ENCODE results near the gene DLG2. TPM values are rescaled to one million over a fixed set of nuclear protein-coding genes. Genes with fewer than 3 reads are reported as not detected.

DLG2 gene
- total and polyA plus RNA-seq, 4 donors, result 0.30 to 5.5 (median 0.68) TPM

DNA sequence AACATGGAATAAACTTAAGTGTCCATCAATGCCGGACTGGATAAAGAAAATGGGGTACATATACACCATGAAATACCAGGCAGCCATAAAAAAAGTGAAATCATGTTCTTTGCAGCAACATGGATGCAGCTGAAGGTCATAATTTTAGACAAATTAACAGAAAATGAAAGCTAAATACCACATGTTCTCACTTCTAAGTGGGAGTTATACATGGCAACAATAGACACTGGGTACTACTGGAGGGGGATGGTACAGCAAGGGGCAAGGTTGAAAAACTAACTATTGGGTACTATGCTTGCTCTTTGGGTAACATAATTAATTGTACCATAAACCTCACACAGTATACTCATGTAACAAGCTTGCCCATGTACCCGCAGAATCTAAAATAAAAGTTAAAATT is 851.6 kb downstream of the DLG2 start:
- no peaks in the 10 kb centered on the region for H3K4me1 ChIP-seq (ENCODE audit: control insufficient read depth in 4 of 4, insufficient read depth in 4 of 4, low read length in 3 of 4)
- DNase-seq (ENCODE audit: low spot score), result no peak
- H3K36me3 ChIP-seq (ENCODE audit: control insufficient read depth in 4 of 4, insufficient read depth in 3 of 4, low read depth in 1 of 4, low read length in 3 of 4), result no peaks in the 10 kb centered on the region
- H3K27me3 ChIP-seq (ENCODE audit: control insufficient read depth in 4 of 4, insufficient read depth in 4 of 4, low read length in 3 of 4), result peaks cover 0 to 3% (median 0%) of the 10 kb centered on the region in 4 donors
- TF ChIP-seq, protein P1, sequence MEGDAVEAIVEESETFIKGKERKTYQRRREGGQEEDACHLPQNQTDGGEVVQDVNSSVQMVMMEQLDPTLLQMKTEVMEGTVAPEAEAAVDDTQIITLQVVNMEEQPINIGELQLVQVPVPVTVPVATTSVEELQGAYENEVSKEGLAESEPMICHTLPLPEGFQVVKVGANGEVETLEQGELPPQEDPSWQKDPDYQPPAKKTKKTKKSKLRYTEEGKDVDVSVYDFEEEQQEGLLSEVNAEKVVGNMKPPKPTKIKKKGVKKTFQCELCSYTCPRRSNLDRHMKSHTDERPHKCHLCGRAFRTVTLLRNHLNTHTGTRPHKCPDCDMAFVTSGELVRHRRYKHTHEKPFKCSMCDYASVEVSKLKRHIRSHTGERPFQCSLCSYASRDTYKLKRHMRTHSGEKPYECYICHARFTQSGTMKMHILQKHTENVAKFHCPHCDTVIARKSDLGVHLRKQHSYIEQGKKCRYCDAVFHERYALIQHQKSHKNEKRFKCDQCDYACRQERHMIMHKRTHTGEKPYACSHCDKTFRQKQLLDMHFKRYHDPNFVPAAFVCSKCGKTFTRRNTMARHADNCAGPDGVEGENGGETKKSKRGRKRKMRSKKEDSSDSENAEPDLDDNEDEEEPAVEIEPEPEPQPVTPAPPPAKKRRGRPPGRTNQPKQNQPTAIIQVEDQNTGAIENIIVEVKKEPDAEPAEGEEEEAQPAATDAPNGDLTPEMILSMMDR (IDR thresholded peaks at IDR 0.05; ENCODE audit: low read depth, low read length, missing input control), result no peak
- TF ChIP-seq RXRA (IDR thresholded peaks at IDR 0.05) (no peak), TAF1 (conservative IDR thresholded peaks at IDR 0.05) (no peak), FOXA2 (IDR thresholded peaks at IDR 0.05) (no peak), SP1 (IDR thresholded peaks at IDR 0.05) (no peak), HNF4G (IDR thresholded peaks at IDR 0.05) (no peak), JUND (IDR thresholded peaks at IDR 0.05) (no peak), YY1 (IDR thresholded peaks at IDR 0.05) (no peak), HNF4A (conservative IDR thresholded peaks at IDR 0.05) (no peak), GABPA (IDR thresholded peaks at IDR 0.05 in 1 of 2, conservative IDR thresholded peaks at IDR 0.05 in 1 of 2) (no peak), RAD21 (IDR thresholded peaks at IDR 0.05) (no peak)
- TF ChIP-seq, protein P2, sequence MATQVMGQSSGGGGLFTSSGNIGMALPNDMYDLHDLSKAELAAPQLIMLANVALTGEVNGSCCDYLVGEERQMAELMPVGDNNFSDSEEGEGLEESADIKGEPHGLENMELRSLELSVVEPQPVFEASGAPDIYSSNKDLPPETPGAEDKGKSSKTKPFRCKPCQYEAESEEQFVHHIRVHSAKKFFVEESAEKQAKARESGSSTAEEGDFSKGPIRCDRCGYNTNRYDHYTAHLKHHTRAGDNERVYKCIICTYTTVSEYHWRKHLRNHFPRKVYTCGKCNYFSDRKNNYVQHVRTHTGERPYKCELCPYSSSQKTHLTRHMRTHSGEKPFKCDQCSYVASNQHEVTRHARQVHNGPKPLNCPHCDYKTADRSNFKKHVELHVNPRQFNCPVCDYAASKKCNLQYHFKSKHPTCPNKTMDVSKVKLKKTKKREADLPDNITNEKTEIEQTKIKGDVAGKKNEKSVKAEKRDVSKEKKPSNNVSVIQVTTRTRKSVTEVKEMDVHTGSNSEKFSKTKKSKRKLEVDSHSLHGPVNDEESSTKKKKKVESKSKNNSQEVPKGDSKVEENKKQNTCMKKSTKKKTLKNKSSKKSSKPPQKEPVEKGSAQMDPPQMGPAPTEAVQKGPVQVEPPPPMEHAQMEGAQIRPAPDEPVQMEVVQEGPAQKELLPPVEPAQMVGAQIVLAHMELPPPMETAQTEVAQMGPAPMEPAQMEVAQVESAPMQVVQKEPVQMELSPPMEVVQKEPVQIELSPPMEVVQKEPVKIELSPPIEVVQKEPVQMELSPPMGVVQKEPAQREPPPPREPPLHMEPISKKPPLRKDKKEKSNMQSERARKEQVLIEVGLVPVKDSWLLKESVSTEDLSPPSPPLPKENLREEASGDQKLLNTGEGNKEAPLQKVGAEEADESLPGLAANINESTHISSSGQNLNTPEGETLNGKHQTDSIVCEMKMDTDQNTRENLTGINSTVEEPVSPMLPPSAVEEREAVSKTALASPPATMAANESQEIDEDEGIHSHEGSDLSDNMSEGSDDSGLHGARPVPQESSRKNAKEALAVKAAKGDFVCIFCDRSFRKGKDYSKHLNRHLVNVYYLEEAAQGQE (IDR thresholded peaks at IDR 0.05), result no peak
- TF ChIP-seq, protein P3, sequence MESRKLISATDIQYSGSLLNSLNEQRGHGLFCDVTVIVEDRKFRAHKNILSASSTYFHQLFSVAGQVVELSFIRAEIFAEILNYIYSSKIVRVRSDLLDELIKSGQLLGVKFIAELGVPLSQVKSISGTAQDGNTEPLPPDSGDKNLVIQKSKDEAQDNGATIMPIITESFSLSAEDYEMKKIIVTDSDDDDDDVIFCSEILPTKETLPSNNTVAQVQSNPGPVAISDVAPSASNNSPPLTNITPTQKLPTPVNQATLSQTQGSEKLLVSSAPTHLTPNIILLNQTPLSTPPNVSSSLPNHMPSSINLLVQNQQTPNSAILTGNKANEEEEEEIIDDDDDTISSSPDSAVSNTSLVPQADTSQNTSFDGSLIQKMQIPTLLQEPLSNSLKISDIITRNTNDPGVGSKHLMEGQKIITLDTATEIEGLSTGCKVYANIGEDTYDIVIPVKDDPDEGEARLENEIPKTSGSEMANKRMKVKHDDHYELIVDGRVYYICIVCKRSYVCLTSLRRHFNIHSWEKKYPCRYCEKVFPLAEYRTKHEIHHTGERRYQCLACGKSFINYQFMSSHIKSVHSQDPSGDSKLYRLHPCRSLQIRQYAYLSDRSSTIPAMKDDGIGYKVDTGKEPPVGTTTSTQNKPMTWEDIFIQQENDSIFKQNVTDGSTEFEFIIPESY (IDR thresholded peaks at IDR 0.05), result no peak
- no peak overlapping the region for H3K27ac ChIP-seq (ENCODE audit: low read depth in 1 of 2, low read length in 2 of 2)
- peaks cover 0 to 4% (median 0%) of the 10 kb centered on the region in 4 donors for H3K9me3 ChIP-seq (ENCODE audit: control insufficient read depth in 4 of 4, low read length in 3 of 4)
- H3K4me3 ChIP-seq (ENCODE audit: low read depth in 1 of 3, low read length in 3 of 3), result no peak overlapping the region
- H3K9ac ChIP-seq (ENCODE audit: low read depth in 1 of 2, low read length in 2 of 2), result no peak overlapping the region
- WGBS, result 77% methylated on average over 2 of the region's 2 CpGs

DNA sequence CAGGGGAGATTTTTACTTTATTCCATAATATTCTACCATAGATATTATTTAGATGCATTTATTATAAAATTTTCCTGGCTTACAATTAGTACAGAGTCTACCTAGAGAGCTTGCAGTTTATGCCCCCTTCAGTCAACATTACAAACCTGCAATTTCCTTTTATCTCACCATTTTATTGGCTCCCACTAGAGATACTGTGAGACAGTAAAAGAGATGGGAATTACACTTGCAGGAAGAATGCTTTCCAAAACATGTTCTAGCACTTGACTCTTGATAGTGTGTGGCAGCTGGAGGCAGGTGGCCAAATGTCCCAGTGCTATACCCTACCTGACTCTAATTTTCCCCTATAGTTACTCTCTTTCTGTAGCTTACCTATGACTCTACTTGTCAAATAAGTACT is 863.2 kb downstream of the DLG2 start:
- Histone ChIP-seq H3K9ac (ENCODE audit: low read depth in 1 of 2, low read length in 2 of 2) (no peak overlapping the region), H3K27ac (ENCODE audit: low read depth in 1 of 2, low read length in 2 of 2) (no peak overlapping the region), H3K27me3 (ENCODE audit: control insufficient read depth in 4 of 4, insufficient read depth in 4 of 4, low read length in 3 of 4) (no peaks in the 10 kb centered on the region), H3K4me1 (ENCODE audit: control insufficient read depth in 4 of 4, insufficient read depth in 4 of 4, low read length in 3 of 4) (no peaks in the 10 kb centered on the region), H3K36me3 (ENCODE audit: control insufficient read depth in 4 of 4, insufficient read depth in 3 of 4, low read depth in 1 of 4, low read length in 3 of 4) (no peaks in the 10 kb centered on the region), H3K9me3 (ENCODE audit: control insufficient read depth in 4 of 4, low read length in 3 of 4) (no peaks in the 10 kb centered on the region), H3K4me3 (ENCODE audit: low read depth in 1 of 3, low read length in 3 of 3) (no peak overlapping the region)
- no peak for DNase-seq (ENCODE audit: low spot score)
- TF ChIP-seq YY1 (IDR thresholded peaks at IDR 0.05) (no peak), EGR1 (IDR thresholded peaks at IDR 0.05; ENCODE audit: low read depth in 2 of 2) (no peak), RXRA (IDR thresholded peaks at IDR 0.05) (no peak), NR2F2 (IDR thresholded peaks at IDR 0.05) (no peak), HNF4A (conservative IDR thresholded peaks at IDR 0.05) (no peak), FOXA1 (IDR thresholded peaks at IDR 0.05) (no peak), JUND (IDR thresholded peaks at IDR 0.05) (no peak)
- TF ChIP-seq, protein P3 (IDR thresholded peaks at IDR 0.05), result no peak
- TF ChIP-seq, protein P4, sequence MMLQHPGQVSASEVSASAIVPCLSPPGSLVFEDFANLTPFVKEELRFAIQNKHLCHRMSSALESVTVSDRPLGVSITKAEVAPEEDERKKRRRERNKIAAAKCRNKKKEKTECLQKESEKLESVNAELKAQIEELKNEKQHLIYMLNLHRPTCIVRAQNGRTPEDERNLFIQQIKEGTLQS (IDR thresholded peaks at IDR 0.05), result no peak
- TF ChIP-seq, protein P2 (IDR thresholded peaks at IDR 0.05), result no peak
